HG03571 (cell line): ENCODE measurements around the gene DEGS2.

Source experiments
- ATAC-seq: cut with Tn5 transposase; IDR thresholded peaks from one replicate; pipeline ENCODE4 v1.9.1; 2021; ENCODE audit not compliant: unreplicated experiment

The DEGS2 gene

GRCh38 chr14:100134586-100134985 lies 24.9 kb downstream of the DEGS2 start:
- ATAC-seq, result no peak

- ATAC-seq, result no peak
Measured at GRCh38 chr14:100132903-100133510, 26.4 kb downstream of the DEGS2 start.

- ATAC-seq, result no peak
Measured at GRCh38 chr14:100132161-100132902, 27.1 kb downstream of the DEGS2 start.

DNA sequence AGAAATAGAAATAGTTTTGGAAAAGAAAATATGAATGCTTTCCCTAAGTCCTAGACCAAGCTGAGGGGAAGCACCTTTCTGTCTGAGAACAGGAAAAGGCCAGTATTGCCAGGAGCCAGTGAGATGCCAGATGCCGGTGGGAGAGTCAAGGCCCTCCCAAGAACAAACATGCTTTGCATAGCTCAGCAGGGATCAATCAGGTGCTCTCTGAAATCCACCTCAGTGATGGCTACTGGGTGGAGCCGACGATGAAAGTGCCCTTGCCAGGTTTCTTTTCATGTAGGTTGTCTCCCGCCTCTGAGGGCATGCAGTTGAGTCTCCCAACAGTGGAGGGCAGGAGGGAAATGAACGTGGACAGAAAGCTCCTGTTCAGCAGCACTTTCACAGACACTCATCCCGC lies 28.3 kb downstream of the DEGS2 start:
- ATAC-seq, result no peak

- ATAC-seq, result no peak
Measured at GRCh38 chr14:100130521-100130920, 28.9 kb downstream of the DEGS2 start.

DNA sequence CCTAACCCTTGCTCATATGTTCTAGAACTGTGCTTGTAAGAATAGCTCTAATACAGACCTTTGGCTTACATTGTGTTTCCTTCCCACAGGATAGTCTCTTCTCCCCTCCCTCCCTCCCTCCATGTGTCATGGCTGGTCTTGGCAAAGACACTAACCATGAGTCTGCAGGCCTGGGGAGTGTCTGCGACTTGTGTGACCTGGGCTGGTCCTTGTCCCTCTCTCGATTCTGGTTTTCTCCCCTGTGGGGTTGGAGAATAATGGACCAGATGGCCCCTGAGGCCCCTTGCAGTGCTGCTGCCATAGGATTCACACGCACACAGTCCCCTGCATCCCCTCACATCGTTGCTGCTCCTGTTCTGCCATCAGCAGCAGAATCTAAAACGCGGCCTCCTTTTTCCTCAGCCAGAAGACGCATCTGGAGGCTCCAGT lies 30.3 kb downstream of the DEGS2 start:
- ATAC-seq, result no peak

GRCh38 chr14:100128688-100129087 lies 30.8 kb downstream of the DEGS2 start:
- no peak for ATAC-seq

DNA sequence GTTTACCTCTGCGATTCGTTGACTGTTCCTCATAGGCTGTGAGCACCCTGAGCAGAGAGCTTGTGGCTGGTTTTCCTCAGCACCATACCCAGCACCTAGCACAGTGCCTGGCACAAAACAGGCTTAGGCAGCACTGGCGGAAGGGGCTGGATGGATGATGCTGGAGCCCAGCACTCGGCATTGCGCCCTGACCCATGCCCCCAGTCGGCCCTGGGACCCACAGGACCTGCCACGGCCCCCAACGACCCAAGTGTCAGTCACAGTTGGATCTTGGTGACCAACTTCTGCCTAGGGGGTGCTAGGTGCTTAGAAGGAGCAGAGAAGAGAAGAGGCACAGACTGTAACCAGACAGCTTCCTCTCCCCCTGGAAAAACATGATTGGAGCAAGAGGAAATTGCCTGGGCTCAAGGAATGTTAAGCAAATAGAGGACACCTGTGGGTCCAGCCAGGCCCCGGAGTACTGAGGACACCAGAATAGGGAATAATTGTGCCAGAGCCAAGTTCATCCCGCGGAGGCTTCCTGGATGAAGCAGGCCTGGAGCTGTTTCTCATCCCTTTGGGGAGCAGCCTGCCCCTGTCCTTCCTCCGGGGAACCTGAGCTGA lies 31.5 kb downstream of the DEGS2 start:
- no peak for ATAC-seq

- ATAC-seq, result no peak
Measured at GRCh38 chr14:100126401-100126800, 33.0 kb downstream of the DEGS2 start.

DNA sequence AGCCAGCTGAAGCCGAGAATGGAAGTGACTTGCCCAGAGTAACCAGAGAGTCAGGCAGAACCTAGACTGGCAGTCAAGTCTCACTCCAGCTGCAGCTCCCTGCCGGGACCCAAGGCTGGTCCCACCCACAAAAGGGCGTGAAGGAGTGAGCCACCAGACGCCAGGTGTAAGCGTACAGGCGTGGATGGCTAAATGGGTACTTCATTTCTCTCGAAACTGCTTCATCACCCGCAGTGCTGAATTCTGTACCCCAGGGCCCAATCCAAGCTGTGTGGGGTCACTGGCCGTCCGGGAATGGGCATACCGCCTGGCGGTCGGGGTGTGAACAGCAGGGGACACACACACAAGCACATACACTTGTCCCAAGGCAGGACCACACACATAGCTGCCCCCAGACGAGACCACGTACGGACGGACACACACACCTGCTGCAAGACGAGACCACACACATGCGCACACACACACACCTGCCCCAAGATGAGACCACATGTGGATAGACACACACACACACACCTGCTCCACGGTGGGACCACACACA lies 34.8 kb downstream of the DEGS2 start:
- no peak for ATAC-seq

DNA sequence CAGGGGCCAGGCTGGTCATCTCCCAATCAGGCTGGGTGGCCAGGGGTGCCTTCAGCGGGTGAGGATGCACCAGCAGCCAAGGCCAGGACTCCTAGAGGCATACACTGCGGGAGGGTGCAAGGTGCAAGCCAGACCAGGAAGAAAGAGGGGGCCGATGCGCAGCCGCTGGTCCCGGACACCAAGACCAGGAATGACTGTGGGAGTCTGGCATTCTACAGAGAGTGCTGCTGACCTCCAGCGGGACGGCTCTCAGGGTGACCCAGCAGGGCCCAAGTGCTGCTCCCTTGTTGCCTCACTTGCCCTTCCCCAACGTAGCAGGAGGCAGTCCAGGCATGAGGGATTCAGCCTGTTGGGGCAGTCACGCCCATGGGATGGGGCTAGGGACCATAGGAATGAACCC lies 35.8 kb downstream of the DEGS2 start:
- no peak for ATAC-seq

DNA sequence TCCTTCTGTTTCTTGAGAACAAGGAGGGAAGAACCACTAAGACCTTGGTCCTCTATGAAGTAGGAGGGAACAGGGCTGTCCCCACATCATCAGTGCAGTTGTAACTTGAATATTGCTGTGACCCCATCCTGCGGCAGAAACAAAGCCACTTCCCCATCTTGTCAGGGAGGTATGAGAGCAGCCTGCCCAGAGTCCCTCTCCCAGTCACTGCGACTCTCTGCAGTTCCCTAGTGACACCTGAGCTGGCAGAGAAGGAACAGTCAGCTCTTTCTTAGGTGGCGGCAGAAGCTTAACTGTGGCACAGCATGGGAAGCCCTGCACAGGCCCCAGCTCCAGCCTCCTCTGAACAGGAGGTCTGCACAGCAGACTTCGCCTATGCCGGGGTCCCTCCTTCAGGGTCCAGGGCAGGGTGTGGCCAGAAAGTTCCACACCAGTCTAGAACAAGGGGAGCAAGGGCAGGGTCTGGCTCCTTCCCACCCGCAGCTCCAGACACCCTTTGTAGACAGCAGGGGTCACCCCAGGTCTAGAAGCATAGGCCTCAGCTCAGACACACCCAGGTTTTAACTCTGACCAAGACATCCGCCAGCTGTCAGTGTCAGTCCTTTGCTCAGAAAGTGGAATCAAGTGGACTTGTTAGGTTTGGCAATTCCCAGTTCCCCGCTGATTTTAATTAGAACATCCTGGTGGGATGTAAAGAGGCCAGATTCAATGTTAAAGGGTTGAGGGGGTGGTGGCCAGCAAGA lies 36.8 kb downstream of the DEGS2 start:
- ATAC-seq, result no peak

DNA sequence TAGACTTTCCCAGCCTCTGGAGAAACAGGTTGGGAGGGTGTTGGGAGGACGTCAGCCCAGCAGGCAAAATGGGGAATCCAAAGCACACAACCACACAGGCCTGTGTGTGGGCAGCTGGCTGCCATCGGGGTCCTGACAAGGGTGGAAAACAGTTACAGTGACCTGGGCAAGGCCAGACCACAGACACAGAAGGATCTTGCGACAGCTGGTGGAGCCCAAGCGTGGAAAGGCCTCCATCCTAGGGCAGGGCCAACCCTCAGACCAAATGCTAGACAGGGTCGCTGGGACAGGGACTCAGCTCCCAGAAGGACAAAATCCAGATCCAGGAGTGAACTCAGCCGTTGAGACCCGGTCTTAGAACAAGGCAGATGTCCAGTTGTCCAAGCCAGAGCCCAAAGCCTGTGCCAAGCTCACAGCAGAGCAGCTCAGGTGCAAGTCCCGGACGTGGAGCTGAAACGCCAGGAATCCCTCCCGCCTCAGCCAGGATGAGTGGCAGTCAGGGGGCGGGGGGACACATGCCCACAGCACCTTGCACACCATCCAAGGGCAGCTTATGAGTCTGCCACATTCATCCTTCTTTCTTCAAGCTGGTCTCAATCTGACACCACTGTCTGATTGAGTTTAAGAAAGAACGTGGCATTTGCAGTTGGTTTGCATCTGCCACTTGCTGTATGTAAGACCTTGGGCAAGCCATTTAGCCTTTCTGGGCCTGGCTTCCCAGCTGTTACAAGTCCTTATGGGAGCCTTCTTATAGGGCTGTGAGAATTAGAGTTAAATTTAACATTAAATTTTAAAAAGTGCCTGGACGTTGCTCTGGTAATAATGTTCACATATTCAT lies 37.6 kb downstream of the DEGS2 start:
- no peak for ATAC-seq

GRCh38 chr14:100120522-100121269 lies 38.7 kb downstream of the DEGS2 start:
- no peak for ATAC-seq

DNA sequence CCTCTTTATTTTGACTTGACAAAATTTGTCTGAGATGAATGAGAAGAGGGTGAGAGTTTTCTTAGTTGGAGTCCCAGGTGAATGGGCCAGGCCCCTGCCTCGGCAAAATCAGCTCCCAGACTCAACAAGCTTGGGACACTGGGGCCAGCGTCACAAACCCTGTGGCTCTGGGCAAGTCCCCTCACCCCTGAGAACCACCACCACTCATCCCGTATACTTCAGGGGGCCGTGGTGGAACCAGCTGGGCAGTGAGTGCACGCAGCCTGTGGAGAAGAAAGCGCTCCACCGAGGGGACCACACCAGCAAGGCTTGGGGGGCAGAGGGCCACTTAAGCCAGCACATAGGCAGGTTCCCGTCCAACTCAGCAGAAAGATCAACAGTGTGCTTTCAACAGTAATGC lies 40.2 kb downstream of the DEGS2 start:
- ATAC-seq, result no peak

GRCh38 chr14:100118396-100119011 lies 40.9 kb downstream of the DEGS2 start:
- no peak for ATAC-seq

- ATAC-seq, result no peak
Measured at GRCh38 chr14:100117633-100118395, 41.6 kb downstream of the DEGS2 start.

DNA sequence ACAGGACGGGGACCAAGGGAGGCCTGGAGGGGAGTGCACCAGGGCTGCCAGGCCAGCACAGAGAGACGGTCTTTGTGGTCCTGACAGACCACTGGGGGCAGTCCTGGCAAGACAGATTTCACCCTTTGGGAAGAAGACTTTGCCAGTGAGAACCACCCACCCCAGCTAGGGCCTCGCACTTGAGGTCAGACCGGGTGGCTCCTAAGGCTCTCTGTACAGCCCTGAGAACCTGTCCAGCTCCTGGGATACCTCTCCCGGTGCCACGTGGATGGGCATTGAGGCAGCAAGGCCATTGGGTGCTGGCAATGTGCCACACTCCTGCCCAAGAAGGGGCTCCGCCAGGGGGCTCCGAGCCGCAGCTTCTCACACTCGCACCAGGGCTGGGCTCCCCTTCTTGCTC lies 42.4 kb downstream of the DEGS2 start:
- ATAC-seq, result no peak

DNA sequence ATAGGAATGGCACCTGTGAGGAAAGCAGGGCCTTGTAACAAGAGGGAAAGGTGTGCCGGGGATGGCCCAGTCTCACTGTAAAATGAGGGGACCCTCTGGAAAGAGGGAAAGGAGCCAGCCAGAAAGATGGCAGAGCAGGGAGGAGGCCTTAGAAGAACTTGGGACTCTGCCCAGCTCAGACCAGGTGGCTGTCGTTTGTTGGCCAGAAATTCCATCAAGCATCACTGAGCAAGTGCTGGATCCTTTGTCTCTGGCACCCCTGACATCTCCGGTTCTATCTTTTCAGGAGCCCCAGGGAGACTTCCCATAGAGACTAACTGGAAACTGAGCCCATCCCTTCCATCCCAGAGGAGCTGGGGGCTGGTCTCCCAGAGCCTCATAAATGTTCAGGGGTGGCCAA lies 43.3 kb downstream of the DEGS2 start:
- no peak for ATAC-seq
